NCI-H128 (cell line): ENCODE results near the gene MYO1A.
"Not testable (repeated sequence)": the region's sequence is repeated elsewhere in the genome, so short reads cannot be mapped to it uniquely, and the experiment has no call there.

Experiments used
- DNase-seq: peaks from one replicate; lab custom pipeline; 2025; ENCODE audit not compliant: unreplicated experiment; lab: John Stamatoyannopoulos, UW

The MYO1A gene

DNA sequence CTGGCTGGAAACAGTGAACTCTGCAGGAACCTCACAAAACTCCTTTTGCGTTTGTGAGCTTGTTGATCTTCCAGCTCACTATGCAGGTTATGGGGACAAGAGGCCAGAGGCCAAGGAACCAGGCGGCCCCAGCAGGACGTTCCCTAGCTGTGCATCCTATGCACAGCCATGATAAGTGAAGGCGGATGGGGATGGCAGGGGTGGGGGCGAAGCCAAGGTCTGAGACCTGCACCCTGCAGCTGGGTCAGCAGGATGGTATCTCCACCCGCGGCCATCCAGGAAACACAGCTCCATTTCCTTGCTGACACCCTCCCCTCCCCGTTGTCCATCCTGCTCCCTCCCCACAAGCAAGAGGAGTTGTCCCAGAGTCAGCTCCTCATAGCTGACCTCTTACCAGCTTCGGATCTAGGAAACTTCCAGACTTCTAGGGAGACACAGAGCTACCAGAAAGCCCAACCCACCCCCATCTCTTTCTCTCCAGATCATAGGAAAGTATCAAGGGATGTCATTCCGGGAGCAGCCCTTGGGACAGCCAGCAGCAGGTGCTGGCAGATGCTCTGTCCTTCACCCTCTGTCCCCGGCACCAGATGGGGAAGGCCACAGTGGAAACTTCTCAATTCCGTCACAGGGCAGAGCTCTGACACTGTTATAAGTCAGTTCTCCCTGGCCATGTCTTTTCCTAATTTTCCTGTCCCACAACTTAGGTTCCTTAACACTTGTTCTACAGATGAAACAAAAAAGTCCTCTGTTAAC is 53.0 kb downstream of the MYO1A start:
- no peak for DNase-seq

DNA sequence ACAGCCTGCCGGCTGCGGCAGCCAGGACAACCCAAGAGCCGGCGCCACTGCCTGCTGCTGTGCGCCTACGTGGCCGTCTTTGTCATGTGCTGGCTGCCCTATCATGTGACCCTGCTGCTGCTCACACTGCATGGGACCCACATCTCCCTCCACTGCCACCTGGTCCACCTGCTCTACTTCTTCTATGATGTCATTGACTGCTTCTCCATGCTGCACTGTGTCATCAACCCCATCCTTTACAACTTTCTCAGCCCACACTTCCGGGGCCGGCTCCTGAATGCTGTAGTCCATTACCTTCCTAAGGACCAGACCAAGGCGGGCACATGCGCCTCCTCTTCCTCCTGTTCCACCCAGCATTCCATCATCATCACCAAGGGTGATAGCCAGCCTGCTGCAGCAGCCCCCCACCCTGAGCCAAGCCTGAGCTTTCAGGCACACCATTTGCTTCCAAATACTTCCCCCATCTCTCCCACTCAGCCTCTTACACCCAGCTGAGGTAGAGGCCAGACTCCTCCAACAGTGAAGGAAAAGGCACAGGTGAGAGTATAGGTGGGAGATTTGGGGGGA is 53.9 kb downstream of the MYO1A start:
- no peak for DNase-seq

DNA sequence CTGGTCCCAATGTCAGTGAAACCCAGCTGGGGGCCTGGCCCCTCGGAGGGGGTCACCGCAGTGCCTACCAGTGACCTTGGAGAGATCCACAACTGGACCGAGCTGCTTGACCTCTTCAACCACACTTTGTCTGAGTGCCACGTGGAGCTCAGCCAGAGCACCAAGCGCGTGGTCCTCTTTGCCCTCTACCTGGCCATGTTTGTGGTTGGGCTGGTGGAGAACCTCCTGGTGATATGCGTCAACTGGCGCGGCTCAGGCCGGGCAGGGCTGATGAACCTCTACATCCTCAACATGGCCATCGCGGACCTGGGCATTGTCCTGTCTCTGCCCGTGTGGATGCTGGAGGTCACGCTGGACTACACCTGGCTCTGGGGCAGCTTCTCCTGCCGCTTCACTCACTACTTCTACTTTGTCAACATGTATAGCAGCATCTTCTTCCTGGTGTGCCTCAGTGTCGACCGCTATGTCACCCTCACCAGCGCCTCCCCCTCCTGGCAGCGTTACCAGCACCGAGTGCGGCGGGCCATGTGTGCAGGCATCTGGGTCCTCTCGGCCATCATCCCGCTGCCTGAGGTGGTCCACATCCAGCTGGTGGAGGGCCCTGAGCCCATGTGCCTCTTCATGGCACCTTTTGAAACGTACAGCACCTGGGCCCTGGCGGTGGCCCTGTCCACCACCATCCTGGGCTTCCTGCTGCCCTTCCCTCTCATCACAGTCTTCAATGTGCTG is 54.6 kb downstream of the MYO1A start:
- no peak for DNase-seq

DNA sequence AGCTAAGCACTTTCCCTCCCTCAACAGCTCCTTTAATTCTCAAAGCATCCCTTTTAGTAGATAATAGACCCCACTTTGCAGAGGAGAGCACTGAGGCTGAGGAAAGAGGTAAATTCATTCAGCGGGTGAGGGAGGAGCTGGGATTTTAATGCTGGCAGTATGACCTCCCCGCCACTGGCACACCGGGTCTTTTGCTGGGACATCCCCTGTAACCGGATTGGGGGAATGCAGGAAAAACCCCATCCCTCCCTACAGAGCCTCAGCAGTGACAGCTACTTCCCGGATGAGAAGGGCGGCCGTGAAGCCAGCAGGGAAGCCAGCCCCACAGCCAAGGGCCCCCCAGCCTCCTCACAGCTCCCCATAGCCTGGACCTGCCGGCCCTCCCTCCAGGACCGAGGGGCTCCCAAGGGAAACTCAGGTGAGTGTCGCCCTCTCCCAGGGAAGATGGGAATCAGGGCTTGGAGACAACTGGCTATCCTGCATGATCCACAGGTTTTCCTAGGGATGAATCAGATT is 55.6 kb downstream of the MYO1A start:
- no peak for DNase-seq

DNA sequence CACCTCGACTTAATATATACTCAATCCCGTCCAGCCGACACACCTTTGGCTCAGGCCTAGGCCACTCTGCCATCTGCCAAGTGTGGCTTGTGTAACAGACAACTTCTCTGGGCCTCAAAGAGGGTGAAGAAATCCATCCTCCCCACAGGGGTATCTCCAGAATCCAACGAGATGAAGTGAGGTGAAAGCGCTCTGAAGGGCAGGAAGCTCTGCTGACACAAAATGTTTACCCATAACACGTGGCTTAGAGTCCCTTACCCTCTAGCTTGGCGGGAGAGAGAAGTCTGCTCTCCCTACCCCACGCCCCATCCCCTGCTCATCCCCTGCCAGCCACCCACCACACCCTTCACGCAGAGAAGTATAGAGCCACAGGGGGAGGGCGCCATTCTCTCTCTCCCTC is 56.6 kb downstream of the MYO1A start:
- DNase-seq: no peak

DNA sequence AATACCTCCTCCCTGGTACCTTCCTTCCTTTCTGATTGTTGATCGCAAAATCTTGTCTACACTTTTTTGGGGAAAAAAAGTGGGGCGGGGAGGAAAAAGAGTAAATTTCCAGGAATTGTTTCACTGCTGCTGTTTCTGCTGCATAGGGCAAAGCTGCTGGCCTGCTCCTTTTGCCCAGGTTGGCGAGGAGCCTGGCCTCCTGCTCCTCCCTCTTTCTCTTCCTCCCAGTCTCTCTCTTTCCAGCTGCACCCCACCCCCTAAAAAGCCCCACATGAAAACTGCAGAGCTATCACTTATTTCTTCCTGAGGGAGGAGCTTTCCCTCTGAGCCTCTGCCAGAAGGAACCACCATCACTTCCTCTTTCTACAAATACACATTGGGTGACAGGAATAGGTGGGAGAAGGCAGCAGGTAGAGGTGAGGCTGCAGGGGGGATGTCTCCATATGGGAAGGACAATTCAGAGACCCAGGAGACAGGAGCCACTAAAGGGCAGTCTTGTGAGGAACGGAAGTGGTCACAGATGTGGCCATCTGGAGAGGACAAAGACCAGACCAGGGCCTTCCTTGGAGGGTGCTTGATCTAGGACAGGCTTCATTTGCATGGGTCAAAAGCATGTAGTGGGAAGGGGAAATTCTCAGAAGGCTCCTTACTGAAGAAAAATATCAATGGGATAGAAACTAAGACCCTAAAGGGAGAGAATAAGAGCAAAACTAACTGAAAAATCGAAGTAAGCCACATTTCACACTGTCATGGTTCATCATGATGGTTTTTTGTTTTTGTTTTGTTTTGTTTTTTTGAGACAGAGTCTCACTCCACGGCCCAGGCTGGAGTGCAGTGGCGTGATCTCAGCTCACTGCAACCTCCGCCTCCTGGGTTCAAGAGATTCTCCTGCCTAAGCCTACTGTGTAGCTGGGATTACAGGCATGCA is 58.3 kb downstream of the MYO1A start:
- no peak for DNase-seq

DNA sequence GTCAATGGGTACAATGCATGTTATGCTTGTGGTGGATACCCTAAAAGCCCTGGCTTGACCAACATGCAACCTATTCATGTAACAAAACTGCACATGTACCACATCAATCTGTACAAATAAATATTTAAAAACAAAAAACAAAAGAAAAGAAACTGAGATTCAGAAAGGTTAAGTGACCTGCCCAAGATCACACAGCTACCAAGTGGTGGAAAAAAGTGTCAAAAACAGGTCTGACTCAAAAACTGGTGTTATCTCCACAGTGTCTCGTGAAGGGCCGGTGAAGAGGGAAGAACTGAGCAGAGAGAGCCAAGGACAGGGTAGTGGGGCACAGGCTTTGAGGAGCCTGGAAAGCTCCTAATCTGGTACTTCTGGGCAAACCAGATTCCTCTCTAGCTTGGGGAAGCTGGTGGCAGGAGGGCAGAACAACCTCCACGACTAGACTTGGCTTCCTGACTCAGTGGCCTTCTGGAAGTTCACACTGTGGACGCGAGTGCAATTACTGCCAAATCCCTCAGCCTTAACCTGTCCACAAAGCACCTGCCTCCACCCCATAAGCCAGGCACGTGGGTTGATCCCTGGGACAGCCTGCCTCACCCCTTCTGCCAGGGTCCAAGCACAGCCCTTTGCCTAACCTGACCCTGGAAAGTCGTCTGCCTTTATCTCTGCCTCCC is 59.1 kb downstream of the MYO1A start:
- DNase-seq: no peak

DNA sequence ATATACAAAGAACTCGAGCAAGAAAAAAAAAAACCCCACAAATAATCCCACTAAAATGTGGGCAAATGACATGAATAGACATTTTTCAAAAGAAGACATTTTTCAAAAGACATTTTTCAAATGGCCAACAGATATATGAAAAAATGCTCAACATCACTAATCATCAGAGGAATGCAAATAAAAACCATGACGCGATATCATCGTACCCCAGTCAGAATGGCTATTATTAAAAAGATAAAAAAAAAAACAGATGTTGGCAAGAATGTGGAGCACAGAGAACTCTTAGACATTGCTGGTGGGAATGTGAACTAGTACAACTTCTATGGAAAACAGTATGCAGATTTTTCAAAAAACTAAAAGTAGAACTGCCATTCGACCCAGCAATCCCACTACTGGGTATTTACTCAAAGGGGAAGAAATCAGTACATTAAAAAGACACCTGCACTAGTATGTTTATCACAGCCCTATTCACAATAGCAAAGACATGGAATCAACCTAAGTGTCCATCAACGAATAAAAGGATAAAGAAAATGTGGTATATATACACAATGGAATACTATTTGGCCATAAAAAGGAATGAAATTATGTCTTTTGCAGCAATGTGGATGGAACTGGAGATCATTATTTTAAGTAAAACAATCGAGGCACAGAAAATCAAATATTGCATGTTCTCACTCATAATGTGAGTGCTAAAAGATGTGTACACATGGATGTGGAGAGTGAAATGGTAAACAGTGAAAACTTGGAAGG is 59.9 kb downstream of the MYO1A start:
- no peak for DNase-seq

DNA sequence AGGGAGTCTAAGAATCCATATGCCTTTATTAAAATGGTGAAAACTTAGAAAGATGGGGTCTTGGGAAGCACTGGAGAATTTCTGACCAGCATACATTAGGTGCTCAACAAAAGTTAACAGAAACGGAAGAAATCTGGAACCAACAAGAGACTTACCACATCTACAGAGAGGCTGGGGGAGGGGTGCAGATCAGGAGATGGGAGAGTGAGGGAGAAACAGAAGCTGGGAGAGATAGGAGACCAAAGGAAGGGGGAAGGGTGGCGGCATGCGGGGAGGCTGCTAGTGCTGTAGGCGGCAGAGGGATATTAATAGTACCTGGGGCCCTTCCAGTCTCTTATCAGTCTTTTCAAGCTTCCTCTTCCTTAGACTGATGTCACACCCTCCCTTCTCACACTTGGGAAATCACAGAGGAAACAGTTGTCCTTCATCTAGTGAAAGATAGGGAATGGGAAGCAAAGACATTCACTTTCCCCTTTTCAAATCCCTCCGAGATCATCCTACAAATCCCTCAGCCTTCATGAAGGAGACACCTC is 61.7 kb downstream of the MYO1A start:
- no peak for DNase-seq

DNA sequence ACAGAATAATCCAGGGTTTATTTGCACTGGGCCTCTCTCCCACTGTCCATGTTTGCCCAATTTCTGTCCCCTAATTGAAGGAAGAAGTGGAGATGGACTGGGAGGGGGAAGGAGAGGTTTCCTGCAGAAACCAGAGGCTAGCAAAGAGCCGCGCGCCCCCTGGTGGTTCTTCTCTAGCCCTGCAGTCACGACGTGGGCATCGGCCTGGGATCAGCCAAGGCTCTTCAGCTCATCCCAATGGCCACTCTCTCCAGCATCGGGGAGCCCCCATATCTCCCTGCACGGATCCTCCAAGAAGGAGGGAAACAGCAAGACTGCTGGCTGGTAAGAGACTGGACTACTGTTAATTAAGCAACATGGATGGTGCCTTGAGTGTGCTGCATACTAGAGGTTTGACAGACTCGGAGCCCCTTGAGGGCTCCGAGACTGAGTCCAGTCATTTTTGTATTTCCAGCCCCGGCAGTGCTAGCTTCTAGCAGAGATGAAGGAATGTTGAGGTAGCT is 62.3 kb downstream of the MYO1A start:
- peak; percentile 21 for DNase-seq

DNA sequence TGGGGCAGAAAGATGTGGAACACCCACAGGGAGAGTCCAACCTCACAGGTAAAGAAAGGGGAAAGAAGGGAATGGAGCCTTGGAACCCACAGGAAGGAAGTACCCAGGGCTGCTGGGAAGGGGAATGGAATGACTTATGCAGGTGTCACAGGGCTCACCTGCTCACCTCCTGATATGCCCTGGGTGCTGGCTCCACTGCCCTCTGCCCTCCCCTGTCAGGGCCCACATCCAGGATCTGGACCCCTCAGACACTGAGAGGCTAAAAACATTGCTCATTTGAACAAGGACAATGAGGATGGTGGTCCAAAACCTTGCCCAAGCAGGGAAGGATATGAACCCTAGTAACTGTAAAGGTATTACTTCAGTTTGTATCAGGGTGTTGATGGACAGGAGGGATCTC is 62.9 kb downstream of the MYO1A start:
- no peak for DNase-seq

DNA sequence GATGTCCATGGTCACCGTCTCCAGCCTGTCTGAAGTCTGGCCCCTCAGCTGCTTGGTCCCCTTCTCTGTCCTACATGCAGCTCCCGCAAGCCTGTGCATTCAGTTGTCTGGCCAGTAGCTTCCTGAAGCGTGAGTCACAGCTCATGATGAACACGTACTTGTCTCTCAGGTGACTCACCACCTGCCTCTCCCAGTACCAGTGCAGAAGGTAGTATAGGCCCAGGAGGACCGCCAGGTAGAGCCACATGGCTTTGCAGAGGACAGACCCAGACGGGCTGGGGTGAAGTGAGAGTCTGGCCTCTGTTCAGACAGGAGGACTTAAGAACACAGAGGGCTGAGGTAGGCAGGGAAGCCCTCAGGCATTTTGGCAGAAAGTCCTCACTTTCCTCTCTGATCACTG is 64.2 kb downstream of the MYO1A start:
- DNase-seq: not testable (repeated sequence)

DNA sequence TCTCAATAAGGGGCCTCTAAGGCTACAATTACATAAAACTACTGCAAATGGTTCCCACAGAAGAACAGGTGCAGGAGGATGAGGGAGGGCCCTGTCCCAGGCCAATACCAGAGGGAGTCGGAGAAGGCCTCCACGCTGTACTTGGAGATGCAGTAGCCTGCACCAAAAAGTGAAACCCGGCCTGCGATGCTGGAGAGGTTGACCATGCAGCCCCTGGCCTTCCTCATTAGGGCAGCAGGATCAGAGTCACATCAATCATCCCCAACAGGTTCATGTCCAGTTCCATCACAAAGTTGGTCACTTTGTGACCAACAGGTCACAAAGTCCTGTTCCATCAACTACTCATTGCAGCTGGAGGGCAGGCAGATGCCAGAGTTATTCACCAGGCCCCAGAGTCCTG is 66.5 kb downstream of the MYO1A start:
- DNase-seq: no peak

DNA sequence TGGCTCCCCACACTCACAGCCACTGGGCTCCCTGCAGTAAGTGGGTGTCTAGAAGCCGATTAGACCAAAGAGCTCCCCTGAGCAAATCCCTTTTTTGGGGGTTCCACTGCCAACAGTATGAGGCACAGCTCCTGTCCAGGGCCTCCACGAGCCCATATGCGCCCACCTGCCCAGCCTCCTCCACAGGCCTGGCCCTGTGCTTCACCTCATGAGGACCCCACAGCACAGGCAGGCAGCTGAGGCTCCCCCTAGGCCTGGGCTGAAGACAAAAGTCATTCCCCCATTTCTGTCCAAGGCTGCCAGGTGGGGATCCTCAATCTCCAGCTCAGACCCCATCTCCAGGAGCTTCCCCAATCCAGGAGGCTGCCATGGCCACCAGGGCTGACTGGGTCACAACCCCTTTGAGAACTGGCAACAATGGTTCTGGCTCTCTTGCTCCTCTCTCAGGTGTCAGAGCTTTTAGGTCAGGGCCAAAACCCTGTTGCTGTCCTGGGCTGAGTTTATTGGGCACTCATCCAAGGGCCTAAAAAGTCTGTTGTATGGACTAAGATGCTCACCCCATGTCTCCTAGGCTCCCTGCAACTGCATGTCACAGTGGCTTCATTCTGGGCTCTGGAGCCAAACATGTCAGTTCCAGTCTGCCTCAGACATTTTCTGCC is 67.2 kb downstream of the MYO1A start:
- DNase-seq: not testable (repeated sequence)

DNA sequence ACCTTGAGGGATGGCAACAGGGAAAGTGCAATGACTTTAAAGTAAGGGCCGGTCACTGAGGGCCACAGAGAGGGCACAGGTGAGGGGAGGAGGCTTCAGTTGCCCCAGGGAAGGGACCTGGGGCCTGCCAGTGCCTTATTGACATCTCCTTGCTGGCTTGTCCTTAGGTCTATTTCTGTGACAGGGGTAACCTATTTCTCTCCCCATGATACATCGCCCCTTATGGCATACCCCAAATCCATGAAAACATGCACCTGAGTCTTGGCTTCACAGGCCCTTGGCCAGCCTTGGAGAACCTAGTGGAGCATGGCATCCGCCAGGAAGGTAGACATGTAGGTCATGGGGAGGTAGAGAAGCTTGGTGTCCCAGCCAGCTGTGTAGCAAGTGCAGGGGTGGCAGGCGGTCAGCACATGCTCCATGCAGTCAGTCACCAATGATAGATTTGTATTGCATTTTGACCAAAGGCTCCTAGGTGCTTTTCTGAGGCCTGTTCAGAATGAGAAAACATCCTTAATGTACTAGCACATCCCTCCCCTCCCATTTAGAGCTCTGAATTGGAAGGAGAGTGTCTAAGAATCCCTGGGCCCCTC is 68.9 kb downstream of the MYO1A start:
- no peak for DNase-seq

DNA sequence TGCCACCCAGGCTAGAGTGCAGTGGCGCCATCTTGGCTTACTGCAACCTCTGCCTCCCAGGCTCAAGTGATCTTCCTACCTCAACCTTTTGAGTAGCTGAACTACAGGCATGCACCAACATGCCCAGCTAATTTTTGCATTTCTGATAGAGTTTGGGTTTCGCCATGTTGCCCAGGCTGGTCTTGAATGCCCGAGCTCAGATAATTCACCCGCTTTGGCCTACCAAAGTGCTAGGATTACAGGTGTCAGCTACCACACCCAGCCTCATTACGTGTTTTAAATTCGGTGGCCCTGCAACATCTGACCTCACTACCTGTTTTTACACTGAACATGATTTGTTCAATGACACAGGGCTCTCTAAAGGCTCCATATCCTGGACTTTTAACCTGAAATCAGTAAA is 69.7 kb downstream of the MYO1A start:
- DNase-seq: no peak

DNA sequence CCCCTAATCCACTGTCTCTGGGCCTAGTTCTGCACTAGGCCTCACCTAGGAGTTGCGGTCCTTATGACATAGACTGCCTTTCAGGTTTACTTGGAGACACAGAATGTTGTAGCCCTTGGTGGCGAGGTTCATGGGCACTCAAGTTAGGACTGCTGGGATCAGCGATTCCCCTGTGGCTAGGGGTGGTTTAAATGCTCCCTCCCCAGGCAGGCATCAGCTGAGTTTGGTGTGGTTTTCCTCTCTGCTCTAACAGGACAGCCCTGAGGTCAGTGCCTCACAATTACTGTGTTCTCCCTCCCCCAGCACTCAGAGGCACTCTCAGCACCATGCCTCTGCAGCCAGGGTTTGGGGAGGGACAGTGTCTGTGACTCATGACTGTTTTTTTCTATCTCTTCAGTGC is 70.3 kb downstream of the MYO1A start:
- no peak for DNase-seq
